Trophoblast cell (in vitro differentiated cells and primary cell): Measurements from ENCODE around the gene GRAPL. TPM values are rescaled to one million over a fixed set of nuclear protein-coding genes. Genes with fewer than 3 reads are reported as not detected.
A peak's percentile ranks its signal among the peaks of the same experiment; 100 is the strongest.
"Not testable (repeated sequence)": the region's sequence is repeated elsewhere in the genome, so short reads cannot be mapped to it uniquely, and the experiment has no call there.

Experiments
- DNase-seq, 2 donors: peaks; one replicate each; pipeline ENCODE4 v3.0.0-alpha.2; 2016
- H2AFZ ChIP-seq: 2 replicates; pipeline ENCODE4 v1.6.1; 2013; ENCODE audit warnings: low read length, moderate library complexity, mild to moderate bottlenecking; ENCODE audit not compliant: insufficient read depth, poor library complexity
- H2AK5ac ChIP-seq: 2 replicates; pipeline ENCODE4 v1.6.1; 2013; ENCODE audit warnings: mild to moderate bottlenecking, low read length
- H2BK120ac ChIP-seq: 2 replicates; pipeline ENCODE4 v1.6.1; 2013; ENCODE audit warnings: low read length, mild to moderate bottlenecking, moderate library complexity; ENCODE audit not compliant: insufficient read depth, poor library complexity
- H2BK12ac ChIP-seq: 2 replicates; pipeline ENCODE4 v1.6.1; 2013; ENCODE audit warnings: mild to moderate bottlenecking, low read length, moderate library complexity
- H2BK5ac ChIP-seq: 2 replicates; pipeline ENCODE4 v1.6.1; 2013; ENCODE audit warnings: low read length, low read depth, moderate library complexity, mild to moderate bottlenecking; ENCODE audit not compliant: poor library complexity
- H3K14ac ChIP-seq: 2 replicates; pipeline ENCODE4 v1.6.1; 2013; ENCODE audit warnings: mild to moderate bottlenecking, low read length
- H3K18ac ChIP-seq: 2 replicates; pipeline ENCODE4 v1.6.1; 2013; ENCODE audit warnings: mild to moderate bottlenecking, low read length
- H3K23ac ChIP-seq: 2 replicates; pipeline ENCODE4 v1.6.1; 2013; ENCODE audit warnings: low read length
- H3K27ac ChIP-seq: 2 replicates; pipeline ENCODE4 v1.5.1; 2013; ENCODE audit warnings: low read depth, mild to moderate bottlenecking, inconsistent platforms, low read length, moderate library complexity
- H3K27me3 ChIP-seq: 2 replicates; pipeline ENCODE4 v1.6.1; 2013; ENCODE audit warnings: inconsistent platforms, mild to moderate bottlenecking, low read length, moderate library complexity; ENCODE audit not compliant: insufficient read depth
- H3K36me3 ChIP-seq, 2 experiments: 1 replicate in 1 of 2; 2 replicates in 1 of 2; pipeline ENCODE4 v1.6.1; 2013; ENCODE audit warnings: low read length in 2 of 2, mild to moderate bottlenecking in 2 of 2, moderate library complexity in 1 of 2; ENCODE audit not compliant: insufficient read depth in 2 of 2, control insufficient read depth in 1 of 2
- H3K4ac ChIP-seq: 2 replicates; pipeline ENCODE4 v1.6.1; 2013; ENCODE audit warnings: low read depth, mild to moderate bottlenecking, low read length, moderate library complexity
- H3K4me1 ChIP-seq, 2 experiments: 1 replicate in 1 of 2; 2 replicates in 1 of 2; pipeline ENCODE4 v1.6.1; 2013; ENCODE audit warnings: low read length in 2 of 2, mild to moderate bottlenecking in 2 of 2, moderate library complexity in 1 of 2; ENCODE audit not compliant: insufficient read depth in 2 of 2, control insufficient read depth in 1 of 2
- H3K4me2 ChIP-seq: 2 replicates; pipeline ENCODE4 v1.6.1; 2013; ENCODE audit warnings: inconsistent platforms, mild to moderate bottlenecking, low read length, moderate library complexity
- H3K4me3 ChIP-seq: 2 replicates; pipeline ENCODE4 v1.5.1; 2013; ENCODE audit warnings: mild to moderate bottlenecking, low read depth, low read length, inconsistent platforms
- H3K79me1 ChIP-seq: one replicate; pipeline ENCODE4 v1.6.1; 2013; ENCODE audit warnings: low read length
- H3K79me2 ChIP-seq: 2 replicates; pipeline ENCODE4 v1.6.1; 2013; ENCODE audit warnings: low read length, mild to moderate bottlenecking; ENCODE audit not compliant: control insufficient read depth, insufficient read depth, poor library complexity
- H3K9ac ChIP-seq: 2 replicates; pipeline ENCODE4 v1.6.1; 2013; ENCODE audit warnings: mild to moderate bottlenecking, low read length
- H3K9me3 ChIP-seq: 2 replicates; pipeline ENCODE4 v1.6.1; 2013; ENCODE audit warnings: low read depth, mild to moderate bottlenecking, control low read depth, inconsistent platforms, low read length; ENCODE audit not compliant: insufficient read depth
- H4K12ac ChIP-seq: 2 replicates; pipeline ENCODE4 v1.6.1; 2013; ENCODE audit warnings: low read depth, mild to moderate bottlenecking, low read length, moderate library complexity
- H4K8ac ChIP-seq: 2 replicates; pipeline ENCODE4 v1.6.1; 2013; ENCODE audit warnings: low read depth, mild to moderate bottlenecking, low read length, moderate library complexity
- H4K91ac ChIP-seq: one replicate; pipeline ENCODE4 v1.6.1; 2013; ENCODE audit warnings: low read depth, mild to moderate bottlenecking, low read length, moderate library complexity
- WGBS: extraction: QIAGEN DNeasy Blood & Tissue Kit; methylation state at CpG from one replicate; pipeline ENCODE4 v1.1.7; 2013; ENCODE audit warnings: missing lambda C conversion rate; ENCODE audit not compliant: insufficient read length, insufficient coverage; ENCODE audit errors: extremely low coverage; 5-methylcytosine and 5-hydroxymethylcytosine counted together
- polyA plus RNA-seq: library from polyadenylated mRNA; stranded (reverse); fragments of 200-250 nt; gene quantifications from 2 replicates; pipeline ENCODE4 v1.2.3, GENCODE V29; 2013

Gene GRAPL
- polyA plus RNA-seq, result 0.60 and 0.67 TPM in 2 replicates

- H3K79me2 ChIP-seq, H3K4me2 ChIP-seq, H3K4ac ChIP-seq, H2AFZ ChIP-seq, H3K79me1 ChIP-seq, H3K9me3 ChIP-seq, H3K36me3 ChIP-seq, H3K18ac ChIP-seq, H4K12ac ChIP-seq, H4K8ac ChIP-seq, H3K4me1 ChIP-seq, H3K27ac ChIP-seq, H3K4me3 ChIP-seq, H2BK120ac ChIP-seq, H2BK5ac ChIP-seq, H2BK12ac ChIP-seq, H3K9ac ChIP-seq, H3K14ac ChIP-seq, H3K27me3 ChIP-seq, H4K91ac ChIP-seq, DNase-seq, H2AK5ac ChIP-seq, H3K23ac ChIP-seq: not testable (repeated sequence)
- WGBS, result no CpG with 5 or more reads among the region's 14 CpGs
Measured at GRCh38 chr17:19127148-19127980, at the start of gene GRAPL. TSS of gene GRAPL (plus strand) at chr17:19127589. CDS start at chr17:19127620, 31 bp downstream.

- not testable (repeated sequence) for H3K9me3 ChIP-seq, H2BK12ac ChIP-seq, H3K4ac ChIP-seq, H4K91ac ChIP-seq, H3K27me3 ChIP-seq, H3K23ac ChIP-seq, H3K79me2 ChIP-seq, H2AK5ac ChIP-seq, DNase-seq, H3K9ac ChIP-seq, H3K14ac ChIP-seq, H3K4me2 ChIP-seq, H3K4me3 ChIP-seq, H3K79me1 ChIP-seq, H3K36me3 ChIP-seq, H3K4me1 ChIP-seq, H2BK5ac ChIP-seq, H3K18ac ChIP-seq, H2AFZ ChIP-seq, H4K12ac ChIP-seq, H4K8ac ChIP-seq, H2BK120ac ChIP-seq
- WGBS, result no CpG with 5 or more reads among the region's 77 CpGs
- H3K27ac ChIP-seq, result peak overlapping the region; percentile 71
Measured at GRCh38 chr17:19088804-19089685, 38.3 kb upstream of the GRAPL start.

GRCh38 chr17:19090058-19090772, 37.2 kb upstream of the GRAPL start:
- H4K8ac ChIP-seq, H3K23ac ChIP-seq, H3K9ac ChIP-seq, DNase-seq, H3K4me3 ChIP-seq, H2BK5ac ChIP-seq, H3K79me2 ChIP-seq, H3K14ac ChIP-seq, H4K12ac ChIP-seq, H2AFZ ChIP-seq, H3K4me2 ChIP-seq, H3K18ac ChIP-seq, H3K27me3 ChIP-seq, H3K4me1 ChIP-seq, H2BK120ac ChIP-seq, H3K9me3 ChIP-seq, H2BK12ac ChIP-seq, H2AK5ac ChIP-seq, H4K91ac ChIP-seq, H3K79me1 ChIP-seq, H3K36me3 ChIP-seq, H3K4ac ChIP-seq, H3K27ac ChIP-seq: not testable (repeated sequence)
- WGBS, result no CpG with 5 or more reads among the region's 13 CpGs
